Choroid plexus epithelial cell (primary cell): ENCODE measurements around the gene NHLRC3.
A peak's percentile ranks its signal among the peaks of the same experiment; 100 is the strongest.

ENCODE experiments used
- DNase-seq: peaks from one replicate; pipeline ENCODE4 v3.0.0-alpha.2; 2010; ENCODE audit warnings: low read depth
- H3K4me3 ChIP-seq: 2 replicates; pipeline ENCODE4 v1.5.1; 2011; ENCODE audit warnings: low read depth, mild to moderate bottlenecking, control low read depth, low read length, moderate library complexity
- CTCF ChIP-seq: conservative IDR thresholded peaks from 2 replicates; pipeline ENCODE4 v1.5.1; 2011; ENCODE audit warnings: low read depth, mild to moderate bottlenecking, control low read depth, inconsistent platforms, low read length, moderate library complexity

The NHLRC3 gene

DNA sequence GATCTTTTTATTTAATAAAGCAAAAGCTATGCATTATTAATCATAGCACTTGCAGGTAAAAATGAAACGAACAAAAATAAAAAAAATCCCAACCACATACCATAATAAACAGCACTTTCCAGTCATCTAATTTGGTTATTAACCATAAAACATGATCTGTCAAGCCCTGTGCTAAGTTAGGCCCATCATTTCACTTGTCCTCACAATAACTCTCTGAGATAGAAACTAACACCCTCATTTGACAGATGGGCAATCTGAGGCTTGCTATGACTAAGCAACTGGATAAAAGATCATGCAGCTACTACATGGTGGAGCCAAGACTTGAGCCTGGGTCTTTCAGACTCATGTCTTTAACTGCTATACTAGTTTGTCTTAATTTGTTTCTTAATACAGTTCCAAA is 22.2 kb upstream of the NHLRC3 start:
- TF ChIP-seq CTCF = no peak
- DNase-seq = no peak
- H3K4me3 ChIP-seq = no peak overlapping the region

- peak; percentile 74 for DNase-seq
- peak; percentile 78 for TF ChIP-seq CTCF
- no peak overlapping the region for H3K4me3 ChIP-seq
Measured at GRCh38 chr13:39016787-39017186, 21.5 kb upstream of the NHLRC3 start.

GRCh38 chr13:39020853-39021462 is 17.3 kb upstream of the NHLRC3 start:
- no peak overlapping the region for H3K4me3 ChIP-seq
- no peak for DNase-seq

GRCh38 chr13:39023316-39023715 is 14.9 kb upstream of the NHLRC3 start:
- peak; percentile 50 for DNase-seq
- TF ChIP-seq CTCF = no peak
- H3K4me3 ChIP-seq = no peak overlapping the region

More at GRCh38 chr13:39020853-39021462, 17.3 kb upstream of the NHLRC3 start:
- no peak for TF ChIP-seq CTCF

DNA sequence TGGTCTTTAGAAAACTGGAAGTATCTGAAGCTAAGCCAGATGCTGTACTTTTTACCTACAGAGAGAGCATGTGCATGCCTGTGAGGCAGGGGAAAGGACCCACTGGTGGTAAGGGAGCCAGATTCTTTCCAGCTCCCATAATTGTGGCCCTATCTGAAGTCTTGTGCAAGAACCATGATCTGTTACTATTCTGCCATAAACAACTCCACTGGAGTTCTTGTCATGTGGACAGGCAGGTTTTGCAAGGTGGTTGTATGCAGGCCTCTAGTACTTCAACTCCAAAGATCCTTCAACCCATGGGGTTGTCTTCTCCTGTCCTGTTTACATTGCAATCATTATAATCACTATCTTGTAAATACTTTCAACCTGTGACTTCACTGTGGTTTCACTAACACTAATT is 14.5 kb upstream of the NHLRC3 start:
- DNase-seq = peak; percentile 79
- TF ChIP-seq CTCF = no peak
- no peak overlapping the region for H3K4me3 ChIP-seq

DNA sequence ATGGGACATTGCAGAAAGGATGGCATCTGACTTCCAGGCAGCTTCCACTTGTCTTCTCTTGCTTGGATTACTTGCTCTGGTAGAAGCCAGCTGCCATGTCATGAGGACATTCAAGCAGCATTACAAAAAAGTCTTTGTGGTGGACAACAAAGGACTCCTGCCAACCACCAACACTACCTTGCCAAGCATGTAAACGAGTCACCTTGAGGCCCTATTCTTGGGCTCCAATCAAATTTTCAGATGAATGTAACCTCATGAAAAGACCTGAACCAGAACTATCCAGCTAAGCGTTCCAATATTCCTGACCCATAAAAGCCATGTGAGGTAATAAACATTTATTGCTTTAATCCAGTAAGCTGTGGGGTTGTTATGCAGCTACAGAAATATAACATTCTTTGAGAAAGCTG is 12.8 kb upstream of the NHLRC3 start:
- no peak for TF ChIP-seq CTCF
- H3K4me3 ChIP-seq = no peak overlapping the region
- no peak for DNase-seq

GRCh38 chr13:39032150-39032549 is 6.1 kb upstream of the NHLRC3 start:
- H3K4me3 ChIP-seq = no peak overlapping the region
- TF ChIP-seq CTCF = no peak
- no peak for DNase-seq
